ENCODE data around the gene ZNF90.
"Not testable (repeated sequence)": the region's sequence is repeated elsewhere in the genome, so short reads cannot be mapped to it uniquely, and the experiment has no call there.

The ZNF90 gene

GRCh38 chr19:20107301-20107700, 29.5 kb downstream of the ZNF90 start:
- no peak for DNase-seq

- DNase-seq = not testable (repeated sequence)
Observed at GRCh38 chr19:20118064-20118839, 40.5 kb downstream of the ZNF90 start.

DNA sequence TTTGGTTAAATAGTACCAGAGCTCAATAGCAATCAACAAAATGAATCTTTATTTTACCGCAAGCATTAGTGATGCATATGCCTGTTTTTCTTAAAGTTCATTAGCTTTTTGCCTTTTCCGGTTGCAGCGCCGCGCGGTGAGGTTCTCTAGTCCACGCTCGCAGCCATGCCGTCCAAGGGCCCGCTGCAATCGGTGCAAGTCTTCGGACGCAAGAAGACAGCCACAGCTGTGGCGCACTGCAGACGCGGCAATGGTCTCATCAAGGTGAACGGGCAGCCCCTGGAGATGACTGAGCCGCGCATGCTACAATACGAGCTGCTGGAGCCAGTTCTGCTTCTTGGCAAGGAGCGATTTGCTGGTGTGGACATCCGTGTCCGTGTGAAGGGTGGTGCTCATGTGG, 47.1 kb downstream of the ZNF90 start:
- no peak for DNase-seq

DNA sequence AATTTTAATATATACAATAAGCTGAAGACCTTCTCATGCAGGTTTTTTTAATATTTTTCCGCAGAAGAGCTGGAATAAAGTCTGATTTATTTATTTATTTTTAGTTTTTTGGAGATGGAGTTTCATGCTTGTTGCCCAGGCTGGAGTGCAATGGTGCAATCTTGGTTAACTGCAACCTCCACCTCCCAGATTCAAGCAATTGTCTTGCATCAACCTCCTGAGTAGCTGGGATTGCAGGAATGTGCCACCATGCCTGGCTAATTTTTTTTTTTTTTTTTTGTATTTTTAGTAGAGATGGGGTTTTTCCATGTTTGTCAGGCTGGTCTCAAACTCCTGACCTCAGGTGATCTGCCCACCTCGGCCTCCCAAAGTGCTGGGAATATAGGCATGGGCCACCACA, 55.1 kb downstream of the ZNF90 start:
- not testable (repeated sequence) for DNase-seq

GRCh38 chr19:20137714-20138113, 59.9 kb downstream of the ZNF90 start:
- DNase-seq = not testable (repeated sequence)

GRCh38 chr19:20151617-20152145, 73.9 kb downstream of the ZNF90 start:
- DNase-seq = no peak

- DNase-seq = not testable (repeated sequence)
Observed at GRCh38 chr19:20152506-20152905, 74.7 kb downstream of the ZNF90 start.

GRCh38 chr19:20153281-20153680, 75.5 kb downstream of the ZNF90 start:
- DNase-seq = no peak

DNA sequence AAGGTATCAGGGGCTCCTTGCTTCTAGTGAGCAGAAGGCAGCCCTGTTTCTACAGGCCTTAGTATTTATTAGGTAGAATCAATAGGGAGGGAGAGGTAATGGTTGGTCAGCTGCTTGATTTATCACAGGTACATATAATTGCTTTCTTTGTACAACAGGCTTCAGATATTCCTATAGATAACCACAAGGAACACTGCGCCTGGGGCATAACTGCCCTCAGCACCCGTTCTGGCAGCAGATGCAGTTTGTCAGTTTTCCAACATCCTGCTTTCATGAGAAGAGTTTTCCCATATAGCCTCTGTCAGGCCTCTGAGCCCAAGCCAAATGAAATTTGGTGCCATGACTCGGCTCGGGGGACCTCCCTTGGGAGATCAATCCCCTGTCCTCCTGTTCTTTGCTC, 76.8 kb downstream of the ZNF90 start:
- no peak for DNase-seq

DNA sequence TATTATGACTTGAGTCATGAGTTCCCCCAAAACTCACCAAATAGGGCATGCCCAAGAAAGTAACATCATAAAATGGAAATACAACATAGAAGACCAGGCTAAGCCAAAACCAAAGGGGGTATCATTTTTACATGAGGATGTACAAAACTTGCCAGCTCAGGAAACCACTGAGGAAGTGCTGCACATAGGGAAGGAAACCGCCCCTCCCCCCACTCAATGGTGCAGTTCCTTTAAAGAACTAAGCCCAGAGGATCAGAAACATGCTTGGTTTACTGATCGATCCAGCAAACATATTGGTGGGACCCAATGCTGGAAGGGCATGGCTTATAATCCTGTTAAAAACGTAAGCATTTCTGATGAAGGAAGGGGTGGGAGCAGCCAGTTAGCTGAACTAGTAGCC, 85.0 kb downstream of the ZNF90 start:
- DNase-seq = no peak

DNA sequence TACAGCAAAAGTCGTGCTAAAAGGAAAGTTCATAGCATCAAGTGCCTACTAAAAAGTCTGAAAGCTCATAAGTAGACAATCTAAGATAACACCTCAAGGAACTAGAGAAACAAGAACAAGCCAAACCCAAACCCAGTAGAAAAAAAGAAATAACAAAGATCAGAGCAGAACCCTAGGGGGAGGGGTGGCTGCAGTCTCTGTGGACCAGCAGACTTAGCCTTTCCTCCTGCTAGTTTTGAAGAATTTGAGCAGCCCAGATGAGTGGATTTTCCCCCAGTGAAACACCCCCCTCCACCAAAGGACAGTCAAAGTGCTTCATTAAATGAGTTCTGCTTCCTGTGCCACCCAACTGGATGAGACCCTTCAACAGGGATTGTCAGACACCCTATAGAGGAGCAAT, 86.7 kb downstream of the ZNF90 start:
- no peak for DNase-seq

GRCh38 chr19:20165971-20166592, 88.3 kb downstream of the ZNF90 start:
- DNase-seq = no peak

DNA sequence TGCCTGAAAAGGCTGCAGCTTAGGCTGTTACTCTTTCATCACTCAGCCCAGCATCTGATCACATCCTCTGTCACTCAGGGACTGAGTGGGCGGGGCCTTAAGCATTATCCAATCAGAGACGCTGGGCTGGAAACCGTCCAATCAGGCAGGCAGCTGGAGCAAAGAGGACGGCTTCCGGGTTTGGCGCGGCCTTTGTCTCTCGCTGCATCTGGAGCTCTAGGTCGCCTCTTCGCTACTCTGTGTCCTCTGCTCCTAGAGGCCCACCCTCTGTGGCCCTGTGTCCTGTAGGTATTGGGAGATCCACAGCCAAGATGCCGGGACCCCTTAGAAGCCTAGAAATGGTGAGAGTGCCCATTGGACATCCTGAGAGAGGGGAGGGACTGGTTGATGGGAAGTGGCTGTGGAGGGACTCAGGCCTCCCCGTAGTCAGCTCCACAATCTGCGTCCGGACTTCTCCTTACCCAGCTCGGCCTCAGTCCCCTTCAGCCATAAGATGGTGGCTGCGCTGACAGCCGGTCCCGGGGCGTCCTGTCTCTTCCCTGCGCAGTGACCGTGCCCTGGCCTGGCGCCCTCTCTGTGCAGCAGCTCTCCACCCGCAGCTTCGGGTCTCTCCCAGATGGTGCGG, 89.3 kb downstream of the ZNF90 start, which contains the start of gene ZNF486:
Gene ZNF486, plus strand, starts transcription at position 195 of the 625 bp plus-strand sequence. Its CDS starts 117 bp downstream, at position 312.
- DNase-seq = peak; percentile 98

DNA sequence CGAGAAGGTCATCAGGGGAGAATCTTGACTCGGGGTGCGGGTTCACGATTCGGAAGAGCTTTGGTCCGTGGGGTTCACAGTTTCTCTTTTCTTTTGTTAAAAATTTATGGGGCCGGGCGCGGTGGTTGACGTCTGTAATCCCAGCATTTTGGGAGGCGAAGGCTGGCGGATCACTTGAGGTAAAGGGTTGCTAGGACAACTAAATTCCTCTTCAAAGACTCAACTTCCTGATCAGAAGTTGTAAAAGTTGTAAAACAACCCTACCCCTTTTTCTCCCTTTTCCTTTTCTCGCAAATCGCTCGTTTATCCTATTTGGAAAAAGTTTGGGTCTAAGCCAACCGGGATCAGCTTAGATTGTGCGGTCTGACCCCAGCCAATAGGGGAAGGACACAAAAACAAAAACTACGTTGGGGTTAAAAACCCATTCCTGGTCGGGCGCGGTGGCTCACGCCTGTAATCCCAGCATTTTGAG, 89.9 kb downstream of the ZNF90 start:
- DNase-seq = no peak

Data from NCI-H1436 (cell line).